ENCODE data around the gene PSME3IP1.
"Not testable (repeated sequence)": the region's sequence is repeated elsewhere in the genome, so short reads cannot be mapped to it uniquely, and the experiment has no call there.

The PSME3IP1 gene, protein sequence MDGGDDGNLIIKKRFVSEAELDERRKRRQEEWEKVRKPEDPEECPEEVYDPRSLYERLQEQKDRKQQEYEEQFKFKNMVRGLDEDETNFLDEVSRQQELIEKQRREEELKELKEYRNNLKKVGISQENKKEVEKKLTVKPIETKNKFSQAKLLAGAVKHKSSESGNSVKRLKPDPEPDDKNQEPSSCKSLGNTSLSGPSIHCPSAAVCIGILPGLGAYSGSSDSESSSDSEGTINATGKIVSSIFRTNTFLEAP

DNA sequence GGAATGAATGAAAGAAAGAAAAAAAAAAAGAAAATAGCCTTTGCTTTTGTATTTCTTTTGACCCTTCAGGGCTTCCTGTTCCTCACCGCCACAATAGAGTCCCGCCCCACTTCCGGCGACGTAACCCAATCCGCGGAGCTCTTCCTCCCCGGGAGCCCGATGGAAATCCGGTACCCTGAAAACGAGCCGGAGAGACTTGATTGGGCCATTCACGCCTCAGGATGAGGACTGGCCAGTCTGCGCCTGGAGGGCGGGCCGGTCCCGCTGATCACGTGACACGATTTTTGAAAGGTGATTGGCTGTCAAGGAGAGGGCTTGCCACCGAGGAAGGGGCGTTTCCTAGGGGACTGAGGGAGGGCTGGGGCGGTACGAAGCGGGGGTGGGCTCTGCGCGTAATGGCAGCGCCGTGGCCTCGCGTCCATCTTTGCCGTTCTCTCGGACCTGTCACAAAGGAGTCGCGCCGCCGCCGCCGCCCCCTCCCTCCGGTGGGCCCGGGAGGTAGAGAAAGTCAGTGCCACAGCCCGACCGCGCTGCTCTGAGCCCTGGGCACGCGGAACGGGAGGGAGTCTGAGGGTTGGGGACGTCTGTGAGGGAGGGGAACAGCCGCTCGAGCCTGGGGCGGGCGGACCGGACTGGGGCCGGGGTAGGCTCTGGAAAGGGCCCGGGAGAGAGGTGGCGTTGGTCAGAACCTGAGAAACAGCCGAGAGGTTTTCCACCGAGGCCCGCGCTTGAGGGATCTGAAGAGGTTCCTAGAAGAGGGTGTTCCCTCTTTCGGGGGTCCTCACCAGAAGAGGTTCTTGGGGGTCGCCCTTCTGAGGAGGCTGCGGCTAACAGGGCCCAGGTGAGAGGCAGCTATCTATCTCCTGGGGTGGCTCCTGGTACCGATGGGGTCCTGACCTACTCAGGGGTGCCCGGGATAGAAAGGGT, at the start of gene PSME3IP1, which contains the start of gene RSPRY1:
Gene PSME3IP1 (minus strand): TSS at position 95 of the 927 bp plus-strand sequence. CDS start 12,185 bp downstream, outside the sequence.
Gene RSPRY1 (plus strand): TSS at position 385 of the 927 bp plus-strand sequence. CDS start 18,330 bp downstream, outside the sequence.
- DNase-seq, result peak; percentile 99

DNA sequence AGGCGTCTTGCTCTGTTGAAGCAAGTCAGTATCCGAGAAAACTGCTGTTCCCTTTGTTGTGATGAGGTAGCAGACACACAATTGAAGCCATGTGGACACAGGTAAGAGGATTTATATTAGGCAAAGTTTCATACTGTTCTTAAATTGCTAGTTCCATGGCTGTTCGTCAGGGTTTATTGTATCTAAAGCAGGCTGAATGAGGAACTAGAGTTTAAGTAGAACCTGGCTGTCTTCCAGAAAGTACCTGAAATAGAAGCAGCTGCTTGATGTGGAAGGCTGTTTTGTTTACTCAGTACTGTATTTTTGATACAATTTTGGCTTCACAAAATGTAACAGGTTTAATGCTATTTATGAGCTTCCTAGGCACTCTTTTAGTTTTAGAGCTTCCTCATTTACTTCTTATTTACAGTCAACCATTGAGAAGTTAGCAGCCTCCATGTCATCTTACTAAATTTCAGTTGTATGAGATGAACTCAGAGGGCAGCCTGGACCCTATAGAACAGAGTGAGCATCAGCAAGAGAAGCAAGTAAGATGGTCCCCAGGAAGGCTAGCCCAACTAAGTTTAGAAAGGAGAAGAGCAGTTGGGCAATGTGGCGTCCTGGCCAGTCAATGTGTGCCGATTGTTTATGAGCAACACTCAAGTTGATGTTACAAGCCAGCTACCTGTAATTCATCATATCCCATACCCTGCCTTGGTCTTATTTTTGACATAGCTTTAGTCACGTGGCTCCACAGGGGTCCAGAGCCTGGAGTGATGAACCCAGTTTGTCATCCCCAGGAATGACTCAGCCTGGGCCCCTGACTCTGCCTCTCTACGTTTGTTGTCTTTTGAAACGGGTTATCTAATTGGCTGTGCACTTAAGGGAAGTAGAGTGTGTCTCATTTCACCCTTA, 49.5 kb upstream of the PSME3IP1 start:
- DNase-seq, result peak; percentile 32

DNA sequence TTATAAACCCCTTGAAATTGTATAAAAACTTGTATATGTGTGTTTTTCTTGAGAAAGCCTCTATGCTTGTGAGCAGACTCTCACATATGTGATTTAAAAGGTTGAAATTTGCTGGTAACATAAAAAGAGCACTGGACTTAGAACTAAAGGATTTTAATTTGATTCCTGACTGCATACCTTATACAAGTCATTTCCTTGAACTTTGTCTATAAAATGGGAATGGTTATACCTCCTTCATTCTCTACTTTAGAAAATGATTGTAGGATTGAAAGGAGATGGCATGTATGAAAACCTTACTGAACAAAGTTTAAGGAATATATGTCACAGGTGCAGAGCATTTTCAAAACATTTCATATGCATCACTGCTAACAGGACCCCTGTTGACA, 48.9 kb upstream of the PSME3IP1 start:
- DNase-seq, result no peak

DNA sequence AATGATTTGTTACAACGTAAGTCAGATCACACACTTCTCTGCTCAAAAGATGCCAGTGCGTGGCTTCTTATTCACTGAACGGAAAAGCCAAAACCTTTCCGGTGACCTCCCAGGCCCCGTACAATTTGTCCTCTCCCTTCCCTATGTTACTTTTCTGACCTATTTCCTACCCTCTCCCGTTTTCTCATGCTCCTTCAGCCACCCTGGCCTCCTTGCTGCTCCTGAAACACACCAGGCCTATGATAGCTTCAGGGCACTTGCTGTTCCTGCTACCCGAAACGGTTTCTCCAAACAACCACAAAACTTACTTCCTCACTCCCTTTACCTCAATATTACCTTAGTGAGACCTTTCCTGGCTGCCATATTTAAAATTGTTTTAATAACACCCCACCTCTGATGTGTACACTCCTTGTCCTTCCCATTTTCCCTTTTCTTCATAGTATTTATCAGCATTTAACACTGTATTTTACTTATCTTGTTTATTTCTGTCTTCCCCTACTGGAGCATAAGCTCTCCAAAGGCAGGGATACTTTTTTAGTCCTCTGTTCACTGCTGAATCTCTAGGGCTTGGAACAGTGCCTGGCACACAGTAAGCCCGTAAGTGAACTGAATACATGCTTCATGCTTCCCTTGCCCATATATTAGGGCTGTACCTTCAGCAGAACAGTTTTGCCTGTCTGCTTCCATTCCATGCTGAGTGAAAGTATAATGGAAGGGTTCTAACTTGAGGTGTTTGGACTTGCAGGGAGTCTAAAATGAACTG, 48.3 kb upstream of the PSME3IP1 start:
- DNase-seq, result no peak

DNA sequence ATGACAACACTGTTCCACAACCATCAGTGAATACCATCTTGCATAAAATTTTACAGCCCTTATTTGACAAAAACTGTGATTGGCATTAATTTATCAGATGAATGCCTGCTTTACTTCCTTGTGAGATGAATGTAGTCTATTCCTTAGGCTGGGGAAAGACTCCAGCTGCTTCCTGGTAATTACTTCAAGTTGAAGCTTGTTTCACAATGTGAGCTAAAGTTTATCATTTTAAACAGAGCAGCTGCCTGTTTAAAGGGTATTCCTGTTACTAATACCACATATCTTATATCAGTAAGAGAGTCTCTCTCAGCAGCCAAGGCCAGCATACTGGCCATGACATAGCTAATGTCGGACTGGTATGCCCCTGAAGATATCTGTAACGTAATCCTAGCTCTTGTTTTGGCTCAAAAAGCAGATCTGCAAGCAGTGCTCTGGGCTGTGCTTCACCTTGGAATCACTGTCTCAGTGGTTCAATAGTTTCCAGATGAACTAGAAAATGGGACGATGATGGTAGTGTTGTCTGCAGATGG, 46.0 kb upstream of the PSME3IP1 start:
- no peak for DNase-seq

DNA sequence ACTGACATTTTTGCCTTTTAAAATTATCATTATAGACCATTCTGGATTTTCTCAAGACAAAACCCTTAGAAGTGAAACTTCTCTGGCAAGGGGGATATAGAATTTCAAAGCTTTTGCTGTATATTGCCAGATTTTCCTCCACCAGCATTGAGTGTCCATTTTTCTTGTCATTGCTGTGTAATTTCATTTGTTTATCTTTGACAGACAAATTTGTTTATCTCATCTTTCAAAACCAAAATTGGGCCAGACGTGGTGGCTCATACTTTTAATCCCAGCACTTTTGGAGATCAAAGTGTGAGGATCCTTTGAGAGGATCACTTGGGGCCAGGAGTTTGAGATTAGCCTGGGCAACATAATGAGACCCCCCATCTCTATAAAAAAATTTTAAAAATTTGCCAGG, 43.2 kb upstream of the PSME3IP1 start:
- no peak for DNase-seq

DNA sequence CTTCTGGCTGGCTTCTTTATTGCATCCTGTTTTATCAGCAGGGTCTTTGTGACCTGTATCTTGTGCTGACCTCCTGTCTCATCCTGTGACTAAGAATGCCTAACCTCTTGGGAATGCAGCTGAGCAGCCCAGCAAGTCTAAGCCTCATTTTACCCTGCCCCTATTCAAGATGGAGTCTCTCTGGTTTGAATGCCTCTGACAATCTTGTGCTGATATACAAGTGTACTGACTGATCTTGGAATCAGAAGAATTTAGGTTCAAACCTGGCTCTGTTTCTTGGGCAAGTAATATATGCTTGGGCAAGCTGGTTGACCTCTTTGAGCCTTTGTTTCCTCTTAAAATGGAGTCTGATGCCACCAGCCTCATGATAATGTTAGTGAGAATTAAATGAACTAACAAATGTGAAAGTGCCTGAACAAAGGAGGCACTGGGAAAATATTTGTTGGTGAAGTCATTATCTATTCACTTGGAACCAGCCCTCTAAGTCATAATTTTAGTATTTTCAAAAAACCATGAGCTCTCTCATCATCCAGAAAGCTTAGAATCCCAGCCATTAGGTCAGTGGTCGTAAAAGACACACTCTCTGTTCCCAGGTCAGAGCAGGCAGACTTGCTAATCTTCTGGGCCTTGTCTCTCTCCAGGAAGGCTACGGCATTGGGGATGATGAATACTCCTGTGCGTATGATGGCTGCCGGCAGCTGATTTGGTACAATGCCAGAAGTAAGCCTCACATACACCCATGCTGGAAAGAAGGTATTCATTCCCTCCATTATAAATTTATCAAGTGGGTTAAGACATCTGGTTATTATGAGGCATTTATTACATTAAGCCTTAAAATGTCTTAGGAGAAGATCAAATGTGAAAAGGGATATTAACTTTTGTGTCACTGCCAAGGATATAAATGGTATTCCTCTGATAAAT, 41.1 kb upstream of the PSME3IP1 start:
- no peak for DNase-seq

DNA sequence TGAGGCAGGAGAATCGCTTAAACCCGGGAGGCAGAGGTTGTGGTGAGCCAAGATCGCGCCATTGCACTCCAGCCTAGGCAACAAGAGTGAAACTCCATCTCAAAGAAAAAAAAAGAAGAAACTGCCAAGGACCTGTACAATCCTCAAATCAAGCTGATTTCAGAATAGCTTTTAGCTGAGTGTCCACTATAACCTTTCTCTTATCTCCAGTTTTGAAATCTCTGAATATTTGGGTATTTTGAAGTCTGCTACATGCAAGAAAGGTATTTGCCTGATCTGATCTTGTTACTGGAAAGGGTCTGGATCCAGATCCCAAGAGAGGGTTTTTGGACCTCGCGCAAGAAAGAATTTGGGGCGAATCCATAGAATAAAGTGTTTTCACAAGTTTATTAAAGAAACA, 40.1 kb upstream of the PSME3IP1 start:
- no peak for DNase-seq

DNA sequence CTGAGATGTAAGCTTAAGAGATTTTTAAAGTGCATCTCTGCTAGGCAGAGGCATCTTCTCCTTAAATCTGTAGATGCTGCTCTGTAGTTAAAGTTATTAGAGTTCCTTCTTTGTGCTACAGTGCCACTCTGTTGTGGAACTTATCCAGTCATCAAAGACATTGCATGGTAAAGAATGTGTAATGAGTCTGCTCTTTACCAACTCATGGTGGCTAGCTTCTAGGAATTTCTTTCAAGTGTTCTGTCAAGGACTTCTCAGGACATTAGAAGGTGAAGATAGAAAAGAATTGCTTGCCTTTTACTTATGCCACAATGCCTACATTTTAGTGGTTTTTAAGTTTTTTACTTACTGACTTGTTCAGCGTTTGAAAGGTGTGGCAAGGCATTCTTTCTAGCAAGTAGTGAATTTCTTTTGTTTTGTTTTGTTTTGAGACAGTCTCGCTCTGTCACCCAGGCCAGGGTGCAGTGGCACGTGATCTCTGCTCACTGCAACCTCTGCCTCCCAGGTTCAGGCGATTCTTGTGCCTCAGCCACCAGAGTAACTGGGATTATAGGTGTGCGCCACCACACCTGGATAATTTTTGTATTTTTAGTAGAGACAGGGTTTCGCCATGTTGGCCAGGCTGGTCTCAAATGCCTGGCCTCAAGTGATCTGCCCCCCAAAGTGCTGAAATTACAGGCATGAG, 39.0 kb upstream of the PSME3IP1 start:
- DNase-seq, result no peak

DNA sequence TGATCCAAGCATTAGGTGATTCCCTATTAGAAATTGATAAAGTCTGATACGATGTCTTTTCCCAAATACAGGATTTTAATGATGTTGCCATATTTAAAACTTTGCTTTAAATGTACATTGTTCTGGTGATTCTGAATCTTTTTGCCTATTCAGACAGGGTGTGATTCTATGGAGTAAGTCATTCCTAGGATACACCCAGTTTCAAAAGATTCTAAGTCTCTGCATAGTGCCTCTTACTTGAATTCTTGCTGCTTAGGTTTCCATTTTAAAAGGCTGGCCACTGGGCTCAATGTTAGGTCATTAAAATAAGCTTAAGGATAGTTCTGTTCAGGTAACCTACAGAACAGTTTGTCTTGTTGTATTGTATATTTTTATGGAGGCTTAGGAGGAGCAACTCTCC, 37.2 kb upstream of the PSME3IP1 start:
- no peak for DNase-seq

DNA sequence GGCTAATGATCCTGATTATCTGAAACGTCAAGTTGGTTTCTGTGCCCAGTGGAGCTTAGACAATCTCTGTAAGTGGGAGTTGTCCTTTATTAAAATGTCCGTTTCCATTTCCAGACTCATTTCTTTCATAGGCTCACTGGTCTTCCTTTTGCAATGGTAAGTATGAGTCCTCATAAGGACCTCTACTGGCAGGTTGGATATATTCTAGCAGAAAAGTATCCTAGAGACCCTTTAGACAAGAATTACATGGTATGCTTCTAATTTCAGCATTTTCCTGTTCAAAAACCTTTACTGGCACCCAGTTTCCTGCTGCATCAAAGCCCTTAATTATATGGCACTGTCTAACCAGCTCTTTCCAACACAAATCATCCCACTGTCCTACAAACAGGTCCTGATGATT, 31.1 kb upstream of the PSME3IP1 start:
- DNase-seq, result no peak

DNA sequence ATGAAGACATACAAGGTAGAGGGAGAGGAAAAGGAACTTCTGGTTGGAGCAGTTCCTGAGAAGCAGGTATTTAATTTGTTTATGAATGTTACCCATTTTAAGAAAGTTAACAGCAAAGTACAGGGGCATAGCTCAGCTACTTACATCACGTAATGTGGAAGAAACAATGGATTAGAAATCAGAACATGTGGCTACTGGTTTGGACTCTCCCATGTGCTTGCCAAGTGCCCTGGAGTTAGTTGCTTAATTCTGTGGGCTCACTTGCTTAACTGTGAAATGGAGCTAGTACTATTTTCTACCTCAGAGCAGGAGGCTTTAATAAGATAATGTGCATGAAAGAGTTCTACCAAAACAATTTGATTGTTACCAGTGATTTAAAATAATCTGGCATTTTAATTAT, 27.6 kb upstream of the PSME3IP1 start:
- DNase-seq, result no peak

DNA sequence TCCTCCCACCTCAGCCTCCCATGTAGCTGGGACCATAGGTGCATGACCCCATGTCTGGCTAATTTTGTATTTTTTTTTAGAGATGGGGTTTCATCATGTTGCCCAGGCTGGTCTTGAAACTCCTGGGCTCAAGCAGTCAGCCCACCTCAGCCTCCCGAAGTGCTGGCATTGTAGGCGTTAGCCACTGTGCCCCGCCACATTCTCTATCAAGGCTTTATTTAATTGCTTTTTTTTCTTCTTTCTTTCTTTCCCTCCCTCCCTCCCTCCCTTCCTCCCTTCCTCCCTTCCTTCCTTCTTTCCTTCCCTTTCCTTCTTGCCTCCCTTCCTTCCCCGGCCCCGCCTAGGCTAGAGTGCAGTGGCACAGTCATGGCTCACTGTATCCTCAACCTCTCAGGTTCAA, 23.9 kb upstream of the PSME3IP1 start:
- DNase-seq, result no peak

DNA sequence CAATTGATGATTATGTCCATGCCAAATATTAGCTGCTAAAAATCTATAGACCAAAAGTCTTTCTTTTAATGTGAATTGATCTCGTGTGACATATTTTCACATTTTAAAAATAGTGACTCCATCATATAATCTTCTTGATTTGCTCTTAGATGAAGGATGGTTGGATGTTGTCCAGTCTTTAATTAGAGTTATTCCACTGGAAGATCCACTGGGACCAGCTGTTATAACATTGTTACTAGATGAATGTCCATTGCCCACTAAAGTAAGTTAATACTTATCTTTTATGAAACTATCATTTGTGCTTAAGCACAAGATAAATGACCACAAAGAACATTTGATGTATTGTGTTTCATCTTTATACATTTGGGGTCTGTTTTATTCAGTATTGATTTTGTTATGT, 23.1 kb upstream of the PSME3IP1 start:
- DNase-seq, result no peak

DNA sequence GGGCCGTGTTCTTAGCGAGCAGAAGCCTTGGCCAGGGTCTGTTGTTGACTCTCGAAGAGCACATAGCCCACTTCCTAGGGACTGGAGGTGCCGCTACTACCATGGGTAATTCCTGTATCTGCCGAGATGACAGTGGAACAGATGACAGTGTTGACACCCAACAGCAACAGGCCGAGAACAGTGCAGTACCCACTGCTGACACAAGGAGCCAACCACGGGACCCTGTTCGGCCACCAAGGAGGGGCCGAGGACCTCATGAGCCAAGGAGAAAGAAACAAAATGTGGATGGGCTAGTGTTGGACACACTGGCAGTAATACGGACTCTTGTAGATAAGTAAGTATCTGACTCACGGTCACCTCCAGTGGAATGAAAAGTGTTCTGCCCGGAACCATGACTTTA, 18.8 kb upstream of the PSME3IP1 start:
- DNase-seq, result no peak

DNA sequence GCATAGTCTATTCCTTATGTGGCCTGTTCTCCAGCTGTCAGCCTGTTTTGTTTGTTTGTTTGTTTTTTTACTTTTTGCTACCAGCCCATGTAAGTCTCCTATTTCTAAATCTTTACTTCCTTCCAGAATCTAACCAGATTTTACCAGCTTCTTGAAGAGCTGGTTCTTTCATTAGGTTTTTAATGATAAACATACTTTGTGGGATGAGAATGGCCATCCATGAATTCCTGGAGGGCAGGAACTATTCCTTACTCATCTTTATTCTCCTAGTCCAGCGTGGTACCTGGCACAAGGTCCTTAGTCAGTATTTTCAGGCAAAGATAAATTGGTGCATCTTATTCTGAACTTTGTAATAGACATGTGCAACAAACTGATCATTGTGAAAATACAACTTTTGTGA, 17.6 kb upstream of the PSME3IP1 start:
- DNase-seq, result peak; percentile 70

DNA sequence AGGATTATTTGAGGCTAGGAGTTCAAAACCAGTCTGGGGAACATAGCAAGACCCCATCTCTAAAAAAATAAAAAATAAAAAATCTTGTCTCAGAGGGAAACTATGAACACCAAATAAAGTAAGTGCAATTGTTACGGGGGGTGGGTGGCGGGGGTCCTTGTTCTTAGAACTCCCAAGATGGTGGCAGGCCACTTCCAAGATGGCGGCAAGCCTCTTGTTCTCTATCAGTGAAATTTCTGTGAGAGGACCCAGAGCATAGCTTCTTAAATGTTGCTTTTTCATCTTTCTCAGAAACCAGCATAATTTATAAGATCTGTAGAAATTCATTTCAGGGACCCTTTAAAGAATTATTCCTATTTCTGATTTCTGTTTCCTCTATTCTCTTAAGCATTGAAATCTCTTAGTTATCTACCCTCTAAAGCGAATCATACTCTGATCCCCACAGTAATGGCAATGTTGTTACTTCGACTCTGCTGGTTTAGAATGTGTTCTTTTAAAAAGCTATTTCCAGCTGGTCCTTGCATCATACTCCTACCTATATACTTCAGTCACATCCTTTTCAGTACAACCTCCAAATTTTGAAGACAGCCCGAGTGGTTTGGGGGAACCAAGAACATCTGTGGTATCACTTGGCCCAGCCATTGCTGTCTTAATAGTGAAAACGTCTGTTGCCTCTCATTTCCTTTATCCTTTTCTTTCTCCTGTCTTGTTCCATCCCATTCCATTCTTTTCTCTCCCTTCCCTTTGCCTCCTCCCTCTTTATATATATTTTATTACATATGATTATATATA, 16.5 kb upstream of the PSME3IP1 start:
- DNase-seq, result no peak

DNA sequence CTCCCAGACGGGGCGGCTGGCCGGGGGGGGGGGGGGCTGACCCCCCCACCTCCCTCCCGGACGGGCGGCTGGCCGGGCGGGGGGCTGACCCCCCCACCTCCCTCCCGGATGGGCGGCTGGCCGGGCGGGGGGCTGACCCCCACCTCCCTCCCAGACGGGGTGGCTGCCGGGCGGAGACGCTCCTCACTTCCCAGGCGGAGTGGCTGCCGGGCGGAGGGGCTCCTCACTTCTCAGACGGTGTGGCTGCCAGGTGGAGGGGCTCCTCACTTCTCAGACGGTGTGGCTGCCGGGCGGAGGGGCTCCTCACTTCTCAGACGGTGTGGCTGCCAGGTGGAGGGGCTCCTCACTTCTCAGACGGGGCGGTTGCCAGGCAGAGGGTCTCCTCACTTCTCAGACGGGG, 15.1 kb upstream of the PSME3IP1 start:
- not testable (repeated sequence) for DNase-seq

DNA sequence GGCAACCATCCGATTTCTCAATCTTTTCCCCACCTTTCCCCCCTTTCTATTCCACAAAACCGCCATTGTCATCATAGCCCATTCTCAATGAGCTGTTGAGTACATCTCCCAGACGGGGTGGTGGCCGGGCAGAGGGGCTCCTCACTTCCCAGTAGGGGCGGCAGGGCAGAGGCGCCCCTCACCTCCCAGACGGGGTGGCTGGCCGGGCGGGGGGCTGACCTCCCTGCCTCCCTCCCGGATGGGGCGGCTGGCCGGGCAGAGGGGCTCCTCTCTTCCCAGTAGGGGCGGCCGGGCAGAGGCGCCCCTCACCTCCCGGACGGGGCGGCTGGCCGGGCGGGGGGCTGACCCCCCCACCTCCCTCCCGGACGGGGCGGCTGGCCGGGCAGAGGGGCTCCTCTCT, 14.5 kb upstream of the PSME3IP1 start:
- not testable (repeated sequence) for DNase-seq

Data from NCI-H226 (cell line).